ENCODE measurements around the gene RUVBL1.

Gene RUVBL1

DNA sequence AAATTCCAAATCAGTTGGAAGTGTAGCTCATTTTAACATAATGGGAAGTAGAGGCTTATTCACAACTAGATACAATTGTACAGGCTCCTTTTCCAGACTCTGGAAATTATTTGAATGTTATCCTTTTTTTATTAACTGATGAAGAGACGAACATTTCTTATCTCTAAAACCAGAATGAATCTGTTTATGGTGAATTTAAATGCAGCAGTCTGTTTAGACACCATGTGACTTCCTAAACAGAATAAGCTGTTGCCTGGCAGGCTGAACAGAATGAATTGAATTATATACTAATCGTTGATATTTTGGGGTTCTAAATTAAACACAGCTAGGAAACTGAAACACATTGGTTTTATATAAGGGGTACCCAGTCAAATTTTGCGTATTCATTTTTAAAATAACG lies 67.4 kb downstream of the RUVBL1 start:
- Histone ChIP-seq H3K79me2 (ENCODE audit: low read length) (peaks cover 91% of the 10 kb centered on the region), H3K27me3 (replicated peaks; ENCODE audit: insufficient read depth, low read length) (no peaks in the 10 kb centered on the region), H3K4me1 (ENCODE audit: low read length) (no peaks in the 10 kb centered on the region), H3K9ac (ENCODE audit: low read length) (no peak overlapping the region), H3K9me2 (replicated peaks; ENCODE audit: insufficient read depth, low read length) (no peaks in the 10 kb centered on the region), H3K4me2 (ENCODE audit: low read depth, low read length) (no peak overlapping the region), H3K9me3 (replicated peaks; ENCODE audit: insufficient read depth, low read length) (no peaks in the 10 kb centered on the region), H4K20me1 (ENCODE audit: insufficient read depth, low read length) (peaks cover 26% of the 10 kb centered on the region), H2AFZ (ENCODE audit: low read length) (no peak overlapping the region), H3F3A (ENCODE audit: insufficient read depth, low read length) (peaks cover 7% of the 10 kb centered on the region), H3K27ac (ENCODE audit: low read length) (no peak overlapping the region), H3K4me3 (ENCODE audit: low read length) (no peak overlapping the region), H3K36me3 (replicated peaks; ENCODE audit: insufficient read depth, low read length) (peaks cover 24% of the 10 kb centered on the region)
- DNase-seq = no peak
- TF ChIP-seq CTCF (IDR thresholded peaks at IDR 0.05; ENCODE audit: low read length) (no peak), EZH2phosphoT487 (IDR thresholded peaks at IDR 0.05; ENCODE audit: low read length) (no peak), EZH2 (optimal IDR thresholded peaks at IDR 0.05; ENCODE audit: low read depth, low read length) (no peak)

- Histone ChIP-seq H3K9ac (ENCODE audit: low read length) (peak overlapping the region; percentile 96; the same call in 1 of the 2 replicates), H3K4me3 (ENCODE audit: low read length) (peak overlapping the region; percentile 84), H3K27ac (ENCODE audit: low read length) (no peak overlapping the region), H3K9me2 (replicated peaks; ENCODE audit: insufficient read depth, low read length) (no peaks in the 10 kb centered on the region), H3K27me3 (replicated peaks; ENCODE audit: insufficient read depth, low read length) (no peaks in the 10 kb centered on the region), H3K4me1 (ENCODE audit: low read length) (no peaks in the 10 kb centered on the region), H2AFZ (ENCODE audit: low read length) (no peak overlapping the region), H3K79me2 (ENCODE audit: low read length) (peaks cover 75% of the 10 kb centered on the region), H3K9me3 (replicated peaks; ENCODE audit: insufficient read depth, low read length) (no peaks in the 10 kb centered on the region), H3K36me3 (replicated peaks; ENCODE audit: insufficient read depth, low read length) (peaks cover 6% of the 10 kb centered on the region), H4K20me1 (ENCODE audit: insufficient read depth, low read length) (peaks cover 22% of the 10 kb centered on the region), H3K4me2 (ENCODE audit: low read depth, low read length) (peak overlapping the region; percentile 94), H3F3A (ENCODE audit: insufficient read depth, low read length) (no peaks in the 10 kb centered on the region)
- TF ChIP-seq EZH2 (optimal IDR thresholded peaks at IDR 0.05; ENCODE audit: low read depth, low read length) = no peak
- no peak for TF ChIP-seq CTCF (IDR thresholded peaks at IDR 0.05; ENCODE audit: low read length)
- TF ChIP-seq EZH2phosphoT487 (IDR thresholded peaks at IDR 0.05; ENCODE audit: low read length) = no peak
- DNase-seq = peak; percentile 18
These were observed 69.2 kb downstream of the RUVBL1 start for GRCh38 chr3:128054367-128054766.

- DNase-seq = no peak
- Histone ChIP-seq H3F3A (ENCODE audit: insufficient read depth, low read length) (no peaks in the 10 kb centered on the region), H3K4me3 (ENCODE audit: low read length) (peak overlapping the region; percentile 84), H4K20me1 (ENCODE audit: insufficient read depth, low read length) (peaks cover 22% of the 10 kb centered on the region), H3K36me3 (replicated peaks; ENCODE audit: insufficient read depth, low read length) (peaks cover 6% of the 10 kb centered on the region), H3K9me3 (replicated peaks; ENCODE audit: insufficient read depth, low read length) (no peaks in the 10 kb centered on the region), H2AFZ (ENCODE audit: low read length) (no peak overlapping the region), H3K4me2 (ENCODE audit: low read depth, low read length) (peak overlapping the region; percentile 94), H3K4me1 (ENCODE audit: low read length) (no peaks in the 10 kb centered on the region), H3K79me2 (ENCODE audit: low read length) (peaks cover 67% of the 10 kb centered on the region), H3K27ac (ENCODE audit: low read length) (peak overlapping the region; percentile 87; the same call in 1 of the 2 replicates), H3K9me2 (replicated peaks; ENCODE audit: insufficient read depth, low read length) (no peaks in the 10 kb centered on the region), H3K9ac (ENCODE audit: low read length) (peak overlapping the region; percentile 96), H3K27me3 (replicated peaks; ENCODE audit: insufficient read depth, low read length) (no peaks in the 10 kb centered on the region)
- no peak for TF ChIP-seq CTCF (IDR thresholded peaks at IDR 0.05; ENCODE audit: low read length)
- no peak for TF ChIP-seq EZH2phosphoT487 (IDR thresholded peaks at IDR 0.05; ENCODE audit: low read length)
- no peak for TF ChIP-seq EZH2 (optimal IDR thresholded peaks at IDR 0.05; ENCODE audit: low read depth, low read length)
These were observed 70.0 kb downstream of the RUVBL1 start for GRCh38 chr3:128053614-128054013.

All from MM.1S (cell line).